ENCODE measurements around the gene RAB3IL1. TPM values are rescaled to one million over a fixed set of nuclear protein-coding genes. Genes with fewer than 3 reads are reported as not detected.

The RAB3IL1 gene
- total and polyA plus RNA-seq, 9 of the 15 experiments (the other 6 are each of a cell fraction or from before 2014, with no cell fraction given) = 0.15 to 42.6 (median 15.5) TPM

GRCh38 chr11:61919705-61920631 is 2.6 kb upstream of the RAB3IL1 start (continued):
- TF ChIP-seq TCFL5 (CRISPR knock-in tag; conservative IDR thresholded peaks at IDR 0.05) (no peak), MITF (IDR thresholded peaks at IDR 0.05) (no peak; the same call in 1 of the 2 replicates), ARID3B (CRISPR knock-in tag; IDR thresholded peaks at IDR 0.05; ENCODE audit: borderline replicate concordance) (no peak), ZNF449 (CRISPR knock-in tag; IDR thresholded peaks at IDR 0.05) (no peak), CEBPG (CRISPR knock-in tag; IDR thresholded peaks at IDR 0.05) (no peak), CEBPG (tag; conservative IDR thresholded peaks at IDR 0.05 in 1 of 2, IDR thresholded peaks at IDR 0.05 in 1 of 2) (no peak), RHOXF2B (CRISPR knock-in tag; conservative IDR thresholded peaks at IDR 0.05) (no peak), ZNF77 (CRISPR knock-in tag; IDR thresholded peaks at IDR 0.05) (no peak), HNRNPL (IDR thresholded peaks at IDR 0.05; ENCODE audit: low read depth, low read length) (no peak), NR2C1 (IDR thresholded peaks at IDR 0.05) (0 out of 2 replicates have a peak, but pooled peaks have one; percentile 33), NR2C1 (tag; IDR thresholded peaks at IDR 0.05) (peak; percentile 21; the same call in 1 of the 2 replicates), ATF7 (IDR thresholded peaks at IDR 0.05) (peak; percentile 84), ZC3H8 (IDR thresholded peaks at IDR 0.05) (no peak), USF1 (CRISPR knock-in tag; IDR thresholded peaks at IDR 0.05) (no peak; the same call in none of the 2 replicates), MNT (conservative IDR thresholded peaks at IDR 0.05) (peak; percentile 52 to 73; a peak in 3 of 4 replicates), MBD1 (CRISPR knock-in tag; IDR thresholded peaks at IDR 0.05) (no peak), KLF10 (CRISPR knock-in tag; IDR thresholded peaks at IDR 0.05) (no peak; the same call in 1 of the 2 replicates)

All from K562 (cell line).